H9 (cell line): ENCODE measurements around the gene VEGFD. TPM values are rescaled to one million over a fixed set of nuclear protein-coding genes. Genes with fewer than 3 reads are reported as not detected.

Experiments used
- DNase-seq: peaks from one replicate; pipeline ENCODE4 v3.0.0-alpha.2; 2017
- H2AFZ ChIP-seq: one replicate; pipeline ENCODE4 v1.6.1; 2013; ENCODE audit warnings: mild to moderate bottlenecking, low read length, control low read depth, moderate library complexity
- H2AK5ac ChIP-seq: 2 replicates; pipeline ENCODE4 v1.6.1; 2013; ENCODE audit warnings: low read length, control low read depth, mixed read lengths; ENCODE audit not compliant: insufficient read length
- H2BK120ac ChIP-seq: one replicate; pipeline ENCODE4 v1.6.1; 2013; ENCODE audit warnings: low read depth, mild to moderate bottlenecking, low read length, control low read depth, inconsistent platforms; ENCODE audit not compliant: poor library complexity, severe bottlenecking
- H2BK12ac ChIP-seq: 2 replicates; pipeline ENCODE4 v1.6.1; 2013; ENCODE audit warnings: low read length, control low read depth, mixed read lengths, low read depth; ENCODE audit not compliant: insufficient read length
- H2BK15ac ChIP-seq: 2 replicates; pipeline ENCODE4 v1.6.1; 2013; ENCODE audit warnings: low read depth, low read length, control low read depth
- H2BK20ac ChIP-seq: one replicate; pipeline ENCODE4 v1.6.1; 2013; ENCODE audit warnings: low read depth, mild to moderate bottlenecking, low read length, control low read depth, inconsistent platforms; ENCODE audit not compliant: poor library complexity, severe bottlenecking
- H2BK5ac ChIP-seq: 2 replicates; pipeline ENCODE4 v1.6.1; 2013; ENCODE audit warnings: low read length, control low read depth, mixed read lengths; ENCODE audit not compliant: insufficient read length
- H3K14ac ChIP-seq: 2 replicates; pipeline ENCODE4 v1.6.1; 2013; ENCODE audit warnings: low read length, control low read depth; ENCODE audit not compliant: insufficient read depth
- H3K18ac ChIP-seq: 2 replicates; pipeline ENCODE4 v1.6.1; 2013; ENCODE audit warnings: low read depth, mild to moderate bottlenecking, mixed read lengths, low read length, control low read depth; ENCODE audit not compliant: insufficient read length
- H3K23ac ChIP-seq: 2 replicates; pipeline ENCODE4 v1.6.1; 2013; ENCODE audit warnings: low read length, control low read depth, mixed read lengths, low read depth; ENCODE audit not compliant: insufficient read length
- H3K23me2 ChIP-seq: 2 replicates; pipeline ENCODE4 v1.6.1; 2013; ENCODE audit warnings: low read depth, mild to moderate bottlenecking, mixed read lengths, low read length, control low read depth; ENCODE audit not compliant: insufficient read length, poor library complexity, severe bottlenecking
- H3K27ac ChIP-seq: 2 replicates; pipeline ENCODE4 v1.5.1; 2013; ENCODE audit warnings: low read length, control low read depth, mixed read lengths, low read depth; ENCODE audit not compliant: insufficient read length
- H3K27me3 ChIP-seq: 2 replicates; pipeline ENCODE4 v1.6.1; 2013; ENCODE audit warnings: low read length, control low read depth, inconsistent platforms; ENCODE audit not compliant: insufficient read depth
- H3K4ac ChIP-seq: 2 replicates; pipeline ENCODE4 v1.6.1; 2013; ENCODE audit warnings: low read depth, mild to moderate bottlenecking, control low read depth, inconsistent platforms, low read length, moderate library complexity
- H3K4me1 ChIP-seq: 2 replicates; pipeline ENCODE4 v1.6.1; 2013; ENCODE audit warnings: low read length, control low read depth, inconsistent platforms; ENCODE audit not compliant: insufficient read depth
- H3K4me2 ChIP-seq: 2 replicates; pipeline ENCODE4 v1.6.1; 2013; ENCODE audit warnings: low read length, control low read depth, mixed read lengths; ENCODE audit not compliant: insufficient read length, insufficient read depth
- H3K56ac ChIP-seq: 2 replicates; pipeline ENCODE4 v1.6.1; 2013; ENCODE audit warnings: low read depth, mild to moderate bottlenecking, mixed read lengths, low read length, control low read depth; ENCODE audit not compliant: insufficient read length
- H3K79me1 ChIP-seq: 2 replicates; pipeline ENCODE4 v1.6.1; 2013; ENCODE audit warnings: low read depth, mild to moderate bottlenecking, moderate library complexity, low read length, control low read depth, inconsistent platforms; ENCODE audit not compliant: insufficient read depth, poor library complexity, severe bottlenecking
- H3K79me2 ChIP-seq: 2 replicates; pipeline ENCODE4 v1.6.1; 2013; ENCODE audit warnings: low read length, control low read depth, inconsistent platforms; ENCODE audit not compliant: insufficient read depth
- H3K9ac ChIP-seq: 2 replicates; pipeline ENCODE4 v1.6.1; 2013; ENCODE audit warnings: low read length, control low read depth, mixed read lengths; ENCODE audit not compliant: insufficient read length; ENCODE audit errors: extremely low read depth
- H3K9me3 ChIP-seq: one replicate; pipeline ENCODE4 v1.6.1; 2013; ENCODE audit warnings: low read depth, low read length, inconsistent platforms; ENCODE audit not compliant: control insufficient read depth
- H3T11ph ChIP-seq: one replicate; pipeline ENCODE4 v1.6.1; 2013; ENCODE audit warnings: mild to moderate bottlenecking, low read length, control low read depth, inconsistent platforms
- H4K20me1 ChIP-seq: one replicate; pipeline ENCODE4 v1.6.1; 2013; ENCODE audit not compliant: control insufficient read depth, insufficient read length, insufficient read depth
- H4K5ac ChIP-seq: 2 replicates; pipeline ENCODE4 v1.6.1; 2013; ENCODE audit warnings: low read depth, mild to moderate bottlenecking, mixed read lengths, low read length, control low read depth; ENCODE audit not compliant: insufficient read length
- H4K8ac ChIP-seq: replicated peaks from 2 replicates; pipeline ENCODE4 v1.6.1; 2013; ENCODE audit warnings: low read length, control low read depth, mixed read lengths, low read depth; ENCODE audit not compliant: insufficient read length
- H4K91ac ChIP-seq: 2 replicates; pipeline ENCODE4 v1.6.1; 2013; ENCODE audit warnings: low read depth, mild to moderate bottlenecking, moderate library complexity, mixed read lengths, low read length, control low read depth; ENCODE audit not compliant: insufficient read length
- H3K27ac Mint-ChIP-seq, 3 experiments: 2 replicates in 2 of 3; 3 replicates in 1 of 3; pipeline ENCODE4 v1.8.0; 2020 to 2021; ENCODE audit warnings: mixed read lengths in 3 of 3, mild to moderate bottlenecking in 1 of 3, moderate library complexity in 1 of 3
- H3K27me3 Mint-ChIP-seq: 2 replicates; pipeline ENCODE4 v1.8.0; 2021; ENCODE audit warnings: low read depth, mild to moderate bottlenecking, moderate library complexity, mixed read lengths
- H3K36me3 Mint-ChIP-seq, 3 experiments: 2 replicates in 2 of 3; 3 replicates in 1 of 3; pipeline ENCODE4 v1.8.0; 2020 to 2021; ENCODE audit warnings: low read depth in 3 of 3, mixed read lengths in 3 of 3; ENCODE audit not compliant: insufficient read depth in 1 of 3
- H3K4me1 Mint-ChIP-seq, 2 experiments: 2 replicates each; pipeline ENCODE4 v1.8.0; 2020; ENCODE audit warnings: mixed read lengths in 2 of 2
- H3K4me3 Mint-ChIP-seq, 2 experiments: 2 replicates in 1 of 2; 3 replicates in 1 of 2; pipeline ENCODE4 v1.8.0; 2020 to 2021; ENCODE audit warnings: mild to moderate bottlenecking in 2 of 2, mixed read lengths in 2 of 2, moderate library complexity in 1 of 2
- H3K9me3 Mint-ChIP-seq, 2 experiments: 2 replicates in 1 of 2; 3 replicates in 1 of 2; pipeline ENCODE4 v1.8.0; 2020; ENCODE audit warnings: mild to moderate bottlenecking in 2 of 2, mixed read lengths in 2 of 2, moderate library complexity in 1 of 2
- WGBS: extraction: QIAGEN DNeasy Blood & Tissue Kit; methylation state at CpG from one replicate; pipeline ENCODE4 v1.1.7; 2013; ENCODE audit warnings: missing lambda C conversion rate, low lambda C conversion rate, mixed read lengths; ENCODE audit not compliant: insufficient read length; ENCODE audit errors: extremely low coverage; 5-methylcytosine and 5-hydroxymethylcytosine counted together
- total RNA-seq: library from RNA; stranded (reverse); gene quantifications from 2 replicates; pipeline ENCODE4 v1.2.1, GENCODE V29; 2021
- TF ChIP-seq, protein P1 (sequence below): fragments of 200-600 bp; sonication (generic); conservative IDR thresholded peaks from 3 replicates; pipeline ENCODE4 v1.8.0; 2021; ENCODE audit warnings: antibody characterized with exemption, mild to moderate bottlenecking

The VEGFD gene
- total RNA-seq, 1 experiment from 2014 or later: 0.11 TPM

DNA sequence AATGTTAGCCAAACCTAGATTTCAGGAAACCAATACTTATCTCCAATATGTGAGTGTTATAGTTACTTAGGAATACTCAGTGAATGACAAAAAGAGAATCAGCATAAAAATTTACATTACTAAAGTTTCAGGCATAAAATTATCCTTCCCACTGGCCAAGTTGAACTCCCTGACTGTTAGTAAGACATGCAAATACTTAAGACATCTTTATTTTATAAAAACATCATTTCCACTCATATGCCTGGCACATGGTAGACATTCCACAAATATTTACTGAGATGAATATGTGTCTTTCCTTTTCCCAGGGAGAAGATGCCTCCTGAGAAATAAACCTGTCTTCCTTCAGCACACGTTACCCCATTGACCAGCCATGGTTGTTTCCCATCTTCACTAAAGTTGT, 7.3 kb downstream of the VEGFD start:
- H3K9me3 Mint-ChIP-seq: peaks cover 0 to 3% of the 10 kb centered on the region in 2 experiments; a peak in 2 of 5 replicates
- no peak for DNase-seq
- H2BK5ac ChIP-seq: no peak overlapping the region

More for the DNA sequence above, 7.3 kb downstream of the VEGFD start:
- TF ChIP-seq, protein P1, sequence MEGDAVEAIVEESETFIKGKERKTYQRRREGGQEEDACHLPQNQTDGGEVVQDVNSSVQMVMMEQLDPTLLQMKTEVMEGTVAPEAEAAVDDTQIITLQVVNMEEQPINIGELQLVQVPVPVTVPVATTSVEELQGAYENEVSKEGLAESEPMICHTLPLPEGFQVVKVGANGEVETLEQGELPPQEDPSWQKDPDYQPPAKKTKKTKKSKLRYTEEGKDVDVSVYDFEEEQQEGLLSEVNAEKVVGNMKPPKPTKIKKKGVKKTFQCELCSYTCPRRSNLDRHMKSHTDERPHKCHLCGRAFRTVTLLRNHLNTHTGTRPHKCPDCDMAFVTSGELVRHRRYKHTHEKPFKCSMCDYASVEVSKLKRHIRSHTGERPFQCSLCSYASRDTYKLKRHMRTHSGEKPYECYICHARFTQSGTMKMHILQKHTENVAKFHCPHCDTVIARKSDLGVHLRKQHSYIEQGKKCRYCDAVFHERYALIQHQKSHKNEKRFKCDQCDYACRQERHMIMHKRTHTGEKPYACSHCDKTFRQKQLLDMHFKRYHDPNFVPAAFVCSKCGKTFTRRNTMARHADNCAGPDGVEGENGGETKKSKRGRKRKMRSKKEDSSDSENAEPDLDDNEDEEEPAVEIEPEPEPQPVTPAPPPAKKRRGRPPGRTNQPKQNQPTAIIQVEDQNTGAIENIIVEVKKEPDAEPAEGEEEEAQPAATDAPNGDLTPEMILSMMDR: no peak
- Histone ChIP-seq H4K91ac (no peak overlapping the region), H3T11ph (no peak overlapping the region), H3K56ac (no peak overlapping the region), H2BK20ac (no peak overlapping the region), H3K79me1 (no peaks in the 10 kb centered on the region), H3K4me1 (peaks cover 4% of the 10 kb centered on the region), H3K23me2 (no peaks in the 10 kb centered on the region), H2BK120ac (no peak overlapping the region), H3K4ac (no peak overlapping the region), H3K18ac (no peak overlapping the region), H2AK5ac (no peak overlapping the region), H3K23ac (no peak overlapping the region), H3K27ac (no peak overlapping the region), H3K27me3 (no peaks in the 10 kb centered on the region), H3K4me2 (no peak overlapping the region), H3K79me2 (no peaks in the 10 kb centered on the region), H3K14ac (no peak overlapping the region), H4K8ac (no peak overlapping the region), H2BK15ac (no peak overlapping the region), H3K9me3 (no peaks in the 10 kb centered on the region), H4K5ac (no peak overlapping the region), H2AFZ (no peak overlapping the region), H2BK12ac (no peak overlapping the region), H4K20me1 (no peaks in the 10 kb centered on the region), H3K9ac (no peak overlapping the region)
- peaks cover 4 to 9% of the 10 kb centered on the region in 2 experiments for H3K4me1 Mint-ChIP-seq
- no CpG with 5 or more reads among the region's 1 CpG for WGBS
- no peak overlapping the region for H3K4me3 Mint-ChIP-seq
- H3K27ac Mint-ChIP-seq: no peak overlapping the region
- H3K36me3 Mint-ChIP-seq: peaks cover 0 to 5% (median 4%) of the 10 kb centered on the region in 3 experiments; a peak in 3 of 7 replicates
- H3K27me3 Mint-ChIP-seq: no peaks in the 10 kb centered on the region
